H1 (cell line): ENCODE data around the gene SLC22A3. TPM values are rescaled to one million over a fixed set of nuclear protein-coding genes. Genes with fewer than 3 reads are reported as not detected.

Experiments used
- CTCF ChIA-PET: fragments of 300-600 bp; sonication (Branson Sonifier 250); formaldehyde crosslinking; loops from one replicate; lab custom pipeline; 2021; ENCODE audit not compliant: partially characterized antibody; lab: Charles Lee
- POLR2A ChIA-PET: fragments of 300-600 bp; sonication (Branson Sonifier 250); formaldehyde crosslinking; loops from one replicate; lab custom pipeline; 2021; ENCODE audit warnings: inconsistent platforms; ENCODE audit not compliant: partially characterized antibody; lab: Charles Lee
- DNase-seq, 2 experiments: peaks; one replicate each; pipeline versions ENCODE4 v3.0.0 to v3.0.0-alpha.2; 2010 to 2022; ENCODE audit warnings: low spot score in 2 of 2, low read depth in 1 of 2, mixed read lengths in 1 of 2
- FAIRE-seq: peaks from 2 replicates; lab custom pipeline; 2011; peaks lifted over from hg19 to GRCh38; lab: Jason Lieb, UNC
- H2AFZ ChIP-seq: 2 replicates; pipeline ENCODE4 v1.8.1; 2012; ENCODE audit warnings: low read length, inconsistent platforms
- H2AK5ac ChIP-seq: 2 replicates; pipeline ENCODE4 v1.6.1; 2013; ENCODE audit warnings: low read depth, low read length
- H2BK120ac ChIP-seq: replicated peaks from 2 replicates; pipeline ENCODE3; 2013; ENCODE audit warnings: low read depth, low read length, inconsistent platforms
- H2BK12ac ChIP-seq: 2 replicates; pipeline ENCODE4 v1.6.1; 2013; ENCODE audit warnings: low read depth, low read length
- H2BK15ac ChIP-seq: 2 replicates; pipeline ENCODE4 v1.6.1; 2013; ENCODE audit warnings: low read length
- H2BK20ac ChIP-seq: 2 replicates; pipeline ENCODE4 v1.6.1; 2013; ENCODE audit warnings: low read length
- H2BK5ac ChIP-seq: 2 replicates; pipeline ENCODE4 v1.6.1; 2013; ENCODE audit warnings: low read depth, low read length
- H3K14ac ChIP-seq: 2 replicates; pipeline ENCODE4 v1.6.1; 2013; ENCODE audit warnings: inconsistent platforms; ENCODE audit not compliant: insufficient read length
- H3K18ac ChIP-seq: 2 replicates; pipeline ENCODE4 v1.6.1; 2013; ENCODE audit warnings: low read length; ENCODE audit errors: extremely low read depth
- H3K23ac ChIP-seq: 2 replicates; pipeline ENCODE4 v1.6.1; 2013; ENCODE audit warnings: inconsistent platforms; ENCODE audit not compliant: insufficient read length
- H3K23me2 ChIP-seq: 2 replicates; pipeline ENCODE4 v1.6.1; 2013; ENCODE audit warnings: low read depth, low read length
- H3K27ac ChIP-seq: 2 replicates; pipeline ENCODE4 v1.6.1; 2011; ENCODE audit warnings: low read depth, low read length, inconsistent platforms
- H3K27me3 ChIP-seq, 4 experiments: replicated peaks in 1 of 4; 1 replicate in 1 of 4; 2 replicates in 3 of 4; pipeline versions ENCODE4 v1.6.1 to v1.8.1; 2011 to 2013; ENCODE audit warnings: low read length in 3 of 4, mild to moderate bottlenecking in 3 of 4, inconsistent platforms in 2 of 4, mixed read lengths in 2 of 4, moderate library complexity in 1 of 4; ENCODE audit not compliant: control insufficient read depth in 3 of 4, insufficient read depth in 3 of 4; ENCODE audit errors: extremely low read depth in 1 of 4
- H3K36me3 ChIP-seq, 4 experiments: 2 replicates each; pipeline versions ENCODE4 v1.6.1 to v1.8.1; 2011 to 2013; ENCODE audit warnings: mild to moderate bottlenecking in 4 of 4, low read length in 3 of 4, moderate library complexity in 2 of 4, control low read depth in 1 of 4, inconsistent platforms in 1 of 4; ENCODE audit not compliant: insufficient read depth in 4 of 4, control insufficient read depth in 2 of 4
- H3K4ac ChIP-seq: replicated peaks from 2 replicates; pipeline ENCODE3; 2013; ENCODE audit warnings: low read length, low read depth, mixed read lengths, inconsistent platforms; ENCODE audit not compliant: insufficient read length
- H3K4me1 ChIP-seq, 4 experiments: replicated peaks in 1 of 4; 1 replicate in 1 of 4; 2 replicates in 3 of 4; pipeline versions ENCODE4 v1.6.1 to v1.8.1; 2011 to 2013; ENCODE audit warnings: low read length in 3 of 4, inconsistent platforms in 2 of 4, mixed read lengths in 1 of 4; ENCODE audit not compliant: insufficient read depth in 4 of 4, control insufficient read depth in 3 of 4
- H3K4me2 ChIP-seq, 2 experiments: 2 replicates each; pipeline versions ENCODE4 v1.6.1 to v1.8.1; 2011 to 2013; ENCODE audit warnings: low read depth in 2 of 2, low read length in 2 of 2, control low read depth in 1 of 2, inconsistent platforms in 1 of 2, mild to moderate bottlenecking in 1 of 2; ENCODE audit not compliant: insufficient read depth in 1 of 2
- H3K4me3 ChIP-seq, 4 experiments: fragments of 200-600, 300-600 bp in 1 of 4; sonication (generic), shearing (Covaris generic), sonication (Bioruptor Twin) in 1 of 4; 2 replicates each; pipeline versions ENCODE4 v1.5.1 to v1.8.1; 2011 to 2016; ENCODE audit warnings: low read length in 4 of 4, low read depth in 3 of 4, control low read depth in 2 of 4, inconsistent platforms in 2 of 4, mild to moderate bottlenecking in 2 of 4, mixed read lengths in 1 of 4, moderate library complexity in 1 of 4; ENCODE audit not compliant: insufficient read depth in 2 of 4; ENCODE audit errors: extremely low read depth in 1 of 4
- H3K56ac ChIP-seq: replicated peaks from 2 replicates; pipeline ENCODE3; 2013; ENCODE audit warnings: low read depth, mild to moderate bottlenecking, mixed read lengths, low read length, inconsistent platforms; ENCODE audit not compliant: insufficient read length
- H3K79me1 ChIP-seq: 2 replicates; pipeline ENCODE4 v1.6.1; 2013; ENCODE audit warnings: low read depth, low read length, control low read depth
- H3K79me2 ChIP-seq, 2 experiments: 2 replicates each; pipeline versions ENCODE4 v1.6.1 to v1.8.1; 2012 to 2013; ENCODE audit warnings: low read length in 2 of 2, mild to moderate bottlenecking in 2 of 2, inconsistent platforms in 1 of 2; ENCODE audit not compliant: insufficient read depth in 2 of 2, control insufficient read depth in 1 of 2
- H3K9ac ChIP-seq, 4 experiments: replicated peaks in 1 of 4; 1 replicate in 1 of 4; 2 replicates in 3 of 4; pipeline versions ENCODE4 v1.6.1 to v1.8.1; 2011 to 2013; ENCODE audit warnings: low read depth in 3 of 4, low read length in 3 of 4, control low read depth in 2 of 4, mild to moderate bottlenecking in 2 of 4, moderate library complexity in 2 of 4, inconsistent platforms in 1 of 4; ENCODE audit errors: extremely low read depth in 1 of 4
- H3K9me3 ChIP-seq, 2 experiments: 2 replicates each; pipeline versions ENCODE4 v1.6.1 to v1.8.1; 2012 to 2013; ENCODE audit warnings: mild to moderate bottlenecking in 2 of 2, moderate library complexity in 2 of 2, control low read depth in 1 of 2, inconsistent platforms in 1 of 2, low read depth in 1 of 2, low read length in 1 of 2, mixed read lengths in 1 of 2; ENCODE audit not compliant: insufficient read depth in 2 of 2
- H4K20me1 ChIP-seq, 2 experiments: replicated peaks in 1 of 2; 2 replicates each; pipeline versions ENCODE3 to v1.8.1; 2011 to 2013; ENCODE audit warnings: inconsistent platforms in 2 of 2, low read length in 2 of 2, mild to moderate bottlenecking in 1 of 2; ENCODE audit not compliant: insufficient read depth in 2 of 2, control insufficient read depth in 1 of 2
- H4K5ac ChIP-seq: 2 replicates; pipeline ENCODE4 v1.6.1; 2013; ENCODE audit warnings: low read length, low read depth, mixed read lengths, inconsistent platforms; ENCODE audit not compliant: insufficient read length
- H4K8ac ChIP-seq: 2 replicates; pipeline ENCODE4 v1.8.0; 2013; ENCODE audit warnings: mild to moderate bottlenecking, moderate library complexity, low read length, inconsistent platforms; ENCODE audit not compliant: insufficient read depth; ENCODE audit errors: extremely low read depth
- H4K91ac ChIP-seq: replicated peaks from 2 replicates; pipeline ENCODE3; 2013; ENCODE audit warnings: low read length, mixed read lengths, inconsistent platforms; ENCODE audit not compliant: insufficient read length
- ASH2L ChIP-seq: fragments of 200-600, 300-600 bp; sonication (generic); IDR thresholded peaks from one replicate; pipeline ENCODE4 v1.7.1; 2017; ENCODE audit warnings: low read length
- CHD2 ChIP-seq: IDR thresholded peaks from 2 replicates; pipeline ENCODE4 v1.6.1; 2012; ENCODE audit warnings: low read length, improper control_type of control experiment
- GTF2F1 ChIP-seq: IDR thresholded peaks from 2 replicates; pipeline ENCODE4 v1.6.1; 2012; ENCODE audit warnings: low read depth, low read length, improper control_type of control experiment, borderline replicate concordance
- POU5F1 ChIP-seq: IDR thresholded peaks from 2 replicates; pipeline ENCODE4 v1.6.1; 2011; ENCODE audit warnings: low read depth, mild to moderate bottlenecking, low read length, moderate library complexity
- SP2 ChIP-seq: IDR thresholded peaks from 2 replicates; pipeline ENCODE4 v1.6.1; 2012; ENCODE audit warnings: mild to moderate bottlenecking, low read length, inconsistent platforms
- TCF12 ChIP-seq: IDR thresholded peaks from 2 replicates; pipeline ENCODE4 v1.6.1; 2011; ENCODE audit warnings: low read depth, mild to moderate bottlenecking, low read length
- WGBS, 2 experiments: shearing (Covaris generic) in 1 of 2; methylation state at CpG; one replicate each; pipeline versions ENCODE4 v1.1.6 to v1.1.7; 2013 to 2015; ENCODE audit warnings: low lambda C conversion rate in 2 of 2, mixed read lengths in 2 of 2, inconsistent platforms in 1 of 2, low coverage in 1 of 2, missing lambda C conversion rate in 1 of 2; ENCODE audit not compliant: insufficient replicate concordance in 2 of 2, insufficient coverage in 1 of 2, insufficient read length in 1 of 2; ENCODE audit errors: extremely low coverage in 1 of 2, missing lambda C conversion rate in 1 of 2; 5-methylcytosine and 5-hydroxymethylcytosine counted together
- polyA plus RNA-seq, 7 experiments: library from polyadenylated mRNA; depleted of rRNA in 3 of 7; stranded (reverse) in 5 of 7; unstranded in 2 of 7; fragments of >200 nt in 5 of 7; fragments of 200-250 nt in 2 of 7; gene quantifications; 1 replicate in 5 of 7; 2 replicates in 1 of 7; 4 replicates in 1 of 7; pipeline versions ENCODE4 v1.2.1 to v1.2.3, GENCODE V29; 2011 to 2013; ENCODE audit warnings: missing spikeins in 2 of 7, mixed read lengths in 2 of 7
- total RNA-seq: library from RNA; stranded (reverse); fragmentation: NEBNext Ultra II Directional; extraction: Animal tissue kit (Norgen Biotek cat#: 25700); gene quantifications from 2 replicates; pipeline ENCODE4 v1.2.1, GENCODE V29; 2021
- TF ChIP-seq, protein P1 (sequence below): IDR thresholded peaks from 2 replicates; pipeline ENCODE4 v1.6.1; 2011; ENCODE audit warnings: low read length, improper control_type of control experiment

SLC22A3 gene
- total and polyA plus RNA-seq, 2 of the 8 experiments (the other 6 are each of a cell fraction or from before 2014, with no cell fraction given): 1.0 to 2.9 TPM

GRCh38 chr6:160457823-160458222 is 109.6 kb downstream of the SLC22A3 start:
- Histone ChIP-seq H3K27ac (no peak overlapping the region), H2BK20ac (no peak overlapping the region), H3K4ac (no peak overlapping the region), H3K4me1 (peaks cover 0 to 3% (median 0%) of the 10 kb centered on the region in 4 experiments; a peak in 2 of 7 replicates), H4K8ac (no peak overlapping the region), H3K79me2 (no peaks in the 10 kb centered on the region), H3K9me3 (no peaks in the 10 kb centered on the region), H3K79me1 (no peaks in the 10 kb centered on the region), H3K18ac (no peak overlapping the region), H2BK15ac (no peak overlapping the region), H3K9ac (no peak overlapping the region), H3K23me2 (peaks cover 5% of the 10 kb centered on the region; the same call in 1 of the 2 replicates), H3K27me3 (no peaks in the 10 kb centered on the region), H3K23ac (no peak overlapping the region), H4K20me1 (peaks cover 0 to 3% of the 10 kb centered on the region in 2 experiments), H3K14ac (no peak overlapping the region), H2AFZ (no peak overlapping the region), H2BK120ac (no peak overlapping the region), H2BK12ac (no peak overlapping the region), H3K56ac (no peak overlapping the region), H3K4me3 (no peak overlapping the region), H3K36me3 (no peaks in the 10 kb centered on the region), H2AK5ac (no peak overlapping the region)
- WGBS, 2 experiments: 76% methylated on average over 4 of the region's 4 CpGs; no CpG with 5 or more reads in 1 of the 2 experiments
- ChIA-PET CTCF (interaction anchor here (0.8 to 4.2 kb wide), 5 partner anchors 316 to 594 kb away, joined by 3 to 40 read pairs (median 5); no protein-coding TSS in a partner anchor), POLR2A (no interaction called here)
- TF ChIP-seq GTF2F1 (no peak), ASH2L (no peak), TCF12 (no peak), POU5F1 (no peak), SP2 (no peak), CHD2 (no peak)
- TF ChIP-seq, protein P1, sequence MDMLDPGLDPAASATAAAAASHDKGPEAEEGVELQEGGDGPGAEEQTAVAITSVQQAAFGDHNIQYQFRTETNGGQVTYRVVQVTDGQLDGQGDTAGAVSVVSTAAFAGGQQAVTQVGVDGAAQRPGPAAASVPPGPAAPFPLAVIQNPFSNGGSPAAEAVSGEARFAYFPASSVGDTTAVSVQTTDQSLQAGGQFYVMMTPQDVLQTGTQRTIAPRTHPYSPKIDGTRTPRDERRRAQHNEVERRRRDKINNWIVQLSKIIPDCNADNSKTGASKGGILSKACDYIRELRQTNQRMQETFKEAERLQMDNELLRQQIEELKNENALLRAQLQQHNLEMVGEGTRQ: no peak
- TF ChIP-seq, all 59 proteins: peak for 0
- Histone ChIP-seq H3K4me2 (no peak overlapping the region), H4K91ac (no peak overlapping the region), H2BK5ac (no peak overlapping the region), H4K5ac (no peak overlapping the region)
- DNase-seq (no peak), FAIRE-seq (no peak)
